Parathyroid adenoma (tissue), 2 donors: ENCODE results near the gene STXBP5.

Source experiments
- H2AFZ ChIP-seq: fragments of 300-600 bp; sonication (generic); one replicate; pipeline ENCODE4 v1.7.0; 2017; ENCODE audit warnings: antibody characterized with exemption, mild to moderate bottlenecking
- H3K27ac ChIP-seq: fragments of 300-600 bp; sonication (generic); one replicate; pipeline ENCODE4 v1.7.0; 2017
- H3K27me3 ChIP-seq: fragments of 300-600 bp; sonication (generic); one replicate; pipeline ENCODE4 v1.7.0; 2017; ENCODE audit warnings: low read length; ENCODE audit not compliant: control insufficient read depth, insufficient read depth
- H3K36me3 ChIP-seq: fragments of 300-600 bp; sonication (generic); one replicate; pipeline ENCODE4 v1.7.0; 2017; ENCODE audit warnings: low read length; ENCODE audit not compliant: control insufficient read depth, insufficient read depth
- H3K4me1 ChIP-seq: fragments of 300-600 bp; sonication (generic); one replicate; pipeline ENCODE4 v1.7.0; 2017; ENCODE audit warnings: control low read depth
- H3K4me2 ChIP-seq: fragments of 300-600 bp; sonication (generic); one replicate; pipeline ENCODE4 v1.7.0; 2017; ENCODE audit warnings: low read length
- H3K4me3 ChIP-seq: fragments of 300-600 bp; sonication (generic); one replicate; pipeline ENCODE4 v1.7.0; 2017; ENCODE audit warnings: low read depth, low read length
- H3K79me2 ChIP-seq: fragments of 300-600 bp; sonication (generic); one replicate; pipeline ENCODE4 v1.7.0; 2017; ENCODE audit warnings: control low read depth
- H3K9ac ChIP-seq: fragments of 300-600 bp; sonication (generic); one replicate; pipeline ENCODE4 v1.7.0; 2017; ENCODE audit warnings: mild to moderate bottlenecking
- H3K9me3 ChIP-seq: fragments of 300-600 bp; sonication (generic); one replicate; pipeline ENCODE4 v1.7.0; 2017; ENCODE audit warnings: low read length; ENCODE audit not compliant: control insufficient read depth
- CTCF ChIP-seq: fragments of 300-600 bp; sonication (generic); IDR thresholded peaks from one replicate; pipeline ENCODE4 v1.7.0; 2017; ENCODE audit warnings: antibody characterized with exemption, mild to moderate bottlenecking
- donor health status: primary hyperparathyroidism.

STXBP5 gene

GRCh38 chr6:147310521-147310920, 106.3 kb downstream of the STXBP5 start:
- Histone ChIP-seq H3K4me3 (no peak overlapping the region), H3K36me3 (no peaks in the 10 kb centered on the region), H3K4me1 (peaks cover 9% of the 10 kb centered on the region), H2AFZ (no peak overlapping the region), H3K4me2 (no peak overlapping the region), H3K79me2 (no peaks in the 10 kb centered on the region), H3K27me3 (no peaks in the 10 kb centered on the region), H3K9me3 (no peaks in the 10 kb centered on the region), H3K9ac (no peak overlapping the region), H3K27ac (no peak overlapping the region)
- TF ChIP-seq CTCF, result no peak

- no peak overlapping the region for H3K4me2 ChIP-seq
- no peaks in the 10 kb centered on the region for H3K9me3 ChIP-seq
- H2AFZ ChIP-seq, result no peak overlapping the region
- H3K27ac ChIP-seq, result peak overlapping the region; percentile 25
- no peaks in the 10 kb centered on the region for H3K27me3 ChIP-seq
- peaks cover 9% of the 10 kb centered on the region for H3K4me1 ChIP-seq
- no peak overlapping the region for H3K9ac ChIP-seq
- H3K4me3 ChIP-seq, result no peak overlapping the region
- no peaks in the 10 kb centered on the region for H3K36me3 ChIP-seq
- H3K79me2 ChIP-seq, result no peaks in the 10 kb centered on the region
- TF ChIP-seq CTCF, result no peak
Measured at GRCh38 chr6:147311218-147311617, 107.0 kb downstream of the STXBP5 start.

GRCh38 chr6:147321260-147321659, 117.0 kb downstream of the STXBP5 start:
- Histone ChIP-seq H3K36me3 (peaks cover 3% of the 10 kb centered on the region), H3K9me3 (no peaks in the 10 kb centered on the region), H3K27me3 (no peaks in the 10 kb centered on the region), H3K4me2 (no peak overlapping the region), H3K4me3 (no peak overlapping the region), H3K27ac (no peak overlapping the region), H3K9ac (no peak overlapping the region), H3K4me1 (no peaks in the 10 kb centered on the region), H3K79me2 (peaks cover 3% of the 10 kb centered on the region), H2AFZ (no peak overlapping the region)
- TF ChIP-seq CTCF, result no peak

- H3K79me2 ChIP-seq, result peaks cover 3% of the 10 kb centered on the region
- peak overlapping the region; percentile 25 for H3K27ac ChIP-seq
- H3K4me2 ChIP-seq, result no peak overlapping the region
- peaks cover 6% of the 10 kb centered on the region for H3K4me1 ChIP-seq
- H3K27me3 ChIP-seq, result no peaks in the 10 kb centered on the region
- H2AFZ ChIP-seq, result no peak overlapping the region
- H3K4me3 ChIP-seq, result no peak overlapping the region
- no peak overlapping the region for H3K9ac ChIP-seq
- H3K36me3 ChIP-seq, result peaks cover 3% of the 10 kb centered on the region
- TF ChIP-seq CTCF, result no peak
- H3K9me3 ChIP-seq, result no peaks in the 10 kb centered on the region
Measured at GRCh38 chr6:147322299-147323162, 118.3 kb downstream of the STXBP5 start.

GRCh38 chr6:147325557-147325956, 121.3 kb downstream of the STXBP5 start:
- peaks cover 3% of the 10 kb centered on the region for H3K36me3 ChIP-seq
- no peak for TF ChIP-seq CTCF
- no peak overlapping the region for H3K4me3 ChIP-seq

More at GRCh38 chr6:147325557-147325956, 121.3 kb downstream of the STXBP5 start:
- H3K4me2 ChIP-seq, result no peak overlapping the region
- H2AFZ ChIP-seq, result no peak overlapping the region
- H3K27ac ChIP-seq, result no peak overlapping the region
- no peak overlapping the region for H3K9ac ChIP-seq
- no peaks in the 10 kb centered on the region for H3K27me3 ChIP-seq
- peaks cover 3% of the 10 kb centered on the region for H3K79me2 ChIP-seq
- H3K9me3 ChIP-seq, result no peaks in the 10 kb centered on the region
- H3K4me1 ChIP-seq, result peaks cover 9% of the 10 kb centered on the region
